ENCODE data around the gene RCOR2.

DNA sequence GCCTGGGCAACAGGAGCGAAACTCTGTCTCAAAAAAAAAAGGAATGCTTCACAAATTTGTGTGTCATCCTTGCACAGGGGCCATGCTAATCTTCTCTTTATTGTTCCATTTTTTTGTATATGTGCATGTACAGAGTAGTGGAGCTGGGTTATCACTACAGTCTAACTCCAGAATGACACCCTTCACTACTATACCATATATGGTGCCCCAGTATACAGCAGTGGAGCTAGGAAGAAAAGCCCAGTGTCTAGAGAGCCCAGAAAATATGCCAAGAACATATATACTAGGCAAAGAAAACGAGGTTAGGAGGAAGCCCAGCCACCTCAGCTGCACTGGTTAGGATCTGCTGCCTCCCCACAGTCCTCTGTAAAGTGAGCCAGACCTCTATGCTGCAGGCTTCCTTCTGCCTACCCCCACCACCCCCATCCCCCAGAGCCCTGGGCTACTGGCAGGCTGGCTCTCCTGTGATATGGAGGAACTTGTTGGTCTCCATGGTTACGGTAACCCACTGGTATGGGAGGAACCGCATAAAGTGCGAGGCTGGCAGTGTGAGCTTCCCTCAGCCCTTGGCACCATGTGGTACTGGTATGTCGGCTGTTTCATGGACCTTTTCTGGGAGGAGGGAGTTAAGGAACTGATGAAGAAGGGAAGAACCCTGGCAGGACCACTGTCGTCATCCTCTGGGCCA, 34.3 kb downstream of the RCOR2 start:
- TF ChIP-seq POLR2A (IDR thresholded peaks at IDR 0.05; ENCODE audit: low read depth, low read length) (no peak), POLR2AphosphoS5 (IDR thresholded peaks at IDR 0.05; ENCODE audit: low read depth, low read length) (no peak), TAF1 (IDR thresholded peaks at IDR 0.05; ENCODE audit: borderline replicate concordance, low read depth, low read length) (no peak)

Measured in GM12892 (cell line).